Spinal cord (tissue), 10 donors: Measurements from ENCODE around the gene ARHGAP18. TPM values are rescaled to one million over a fixed set of nuclear protein-coding genes. Genes with fewer than 3 reads are reported as not detected.

ENCODE experiments used
- DNase-seq, 6 donors: peaks; one replicate each; pipeline versions ENCODE4 v3.0.0 to v3.0.0-alpha.2; 2013 to 2015; ENCODE audit warnings: low spot score in 6 of 6, low read depth in 4 of 6
- H3K27ac ChIP-seq: one replicate; pipeline ENCODE4 v1.5.1; 2013; ENCODE audit warnings: low read depth, low read length, control low read depth
- H3K27me3 ChIP-seq: one replicate; pipeline ENCODE4 v1.6.1; 2013; ENCODE audit warnings: low read length; ENCODE audit not compliant: control insufficient read depth, insufficient read depth
- H3K36me3 ChIP-seq: one replicate; pipeline ENCODE4 v1.6.1; 2013; ENCODE audit warnings: low read length; ENCODE audit not compliant: control insufficient read depth, insufficient read depth
- H3K4me1 ChIP-seq: one replicate; pipeline ENCODE4 v1.6.1; 2013; ENCODE audit warnings: low read length; ENCODE audit not compliant: control insufficient read depth, insufficient read depth
- H3K4me3 ChIP-seq: one replicate; pipeline ENCODE4 v1.5.1; 2013; ENCODE audit warnings: low read depth, low read length, control low read depth
- H3K9me3 ChIP-seq: one replicate; pipeline ENCODE4 v1.6.1; 2013; ENCODE audit warnings: low read length; ENCODE audit not compliant: control insufficient read depth, insufficient read depth
- WGBS: methylation state at CpG from one replicate; pipeline ENCODE4 v1.1.5; 2013; ENCODE audit warnings: missing lambda C conversion rate; ENCODE audit not compliant: insufficient coverage; 5-methylcytosine and 5-hydroxymethylcytosine counted together
- polyA plus RNA-seq, 2 donors: library from polyadenylated mRNA; unstranded; fragments of 120-200 nt; gene quantifications; one replicate each; pipeline ENCODE4 v1.2.1, GENCODE V29; 2013; ENCODE audit not compliant: insufficient read length in 2 of 2
- total RNA-seq, 2 donors: library from RNA; depleted of rRNA in 1 of 2; stranded (reverse); fragments of 120-200 nt in 1 of 2; fragments of >200 nt in 1 of 2; gene quantifications; one replicate each; pipeline versions ENCODE4 v1.2.3 to v1.2.4, GENCODE V29; 2013 to 2014
- donor health status: healthy.

Gene ARHGAP18
- total and polyA plus RNA-seq, 4 donors: 8.0 to 18.6 (median 13.9) TPM

DNA sequence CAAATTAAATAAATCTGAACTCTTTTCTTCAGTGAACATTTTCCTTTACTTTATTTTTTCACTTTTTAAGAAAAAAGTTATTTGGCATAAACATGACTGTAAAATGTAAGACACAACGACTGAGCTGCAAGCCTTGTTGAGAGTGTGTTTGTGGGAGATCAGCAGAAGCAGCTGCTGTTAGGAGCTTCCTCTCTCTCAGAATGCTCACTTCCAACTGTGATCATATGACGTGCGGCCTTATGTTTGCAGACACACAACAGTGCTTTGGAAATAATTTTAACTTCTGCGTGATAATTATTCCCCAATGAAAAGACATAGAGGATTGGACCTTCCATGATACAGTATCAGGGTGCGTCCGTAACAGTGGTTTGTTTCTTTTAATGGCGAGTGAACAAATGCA is 104.0 kb downstream of the ARHGAP18 start:
- Histone ChIP-seq H3K27me3 (no peaks in the 10 kb centered on the region), H3K36me3 (peaks cover 4% of the 10 kb centered on the region), H3K4me3 (no peak overlapping the region), H3K27ac (no peak overlapping the region), H3K4me1 (no peaks in the 10 kb centered on the region), H3K9me3 (no peaks in the 10 kb centered on the region)
- 92% methylated on average over 6 of the region's 7 CpGs for WGBS
- peak in 2 of 6 donors; percentile 53 to 61 for DNase-seq

DNA sequence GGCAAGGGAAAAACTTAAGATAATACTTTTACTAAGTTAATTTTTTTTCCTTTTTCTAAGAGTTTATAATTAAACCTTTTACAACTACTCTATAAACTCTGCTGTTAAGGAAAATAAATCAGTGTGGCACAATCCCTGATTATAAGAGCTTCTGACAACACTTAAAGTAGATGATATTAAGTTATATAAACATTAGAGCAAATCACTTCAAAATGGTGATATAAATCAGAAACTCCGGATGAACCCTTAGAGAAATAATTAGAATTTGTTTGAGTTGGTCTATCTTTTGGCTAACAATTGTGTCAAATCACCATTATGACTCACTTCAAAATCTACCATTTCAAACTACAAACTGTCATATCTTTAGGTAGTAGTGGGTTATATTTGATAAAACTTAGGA is 104.9 kb downstream of the ARHGAP18 start:
- H3K9me3 ChIP-seq: no peaks in the 10 kb centered on the region
- H3K4me3 ChIP-seq: no peak overlapping the region
- no peaks in the 10 kb centered on the region for H3K4me1 ChIP-seq
- DNase-seq: no peak
- no CpG with 5 or more reads among the region's 1 CpG for WGBS
- no peak overlapping the region for H3K27ac ChIP-seq
- no peaks in the 10 kb centered on the region for H3K36me3 ChIP-seq
- H3K27me3 ChIP-seq: no peaks in the 10 kb centered on the region

DNA sequence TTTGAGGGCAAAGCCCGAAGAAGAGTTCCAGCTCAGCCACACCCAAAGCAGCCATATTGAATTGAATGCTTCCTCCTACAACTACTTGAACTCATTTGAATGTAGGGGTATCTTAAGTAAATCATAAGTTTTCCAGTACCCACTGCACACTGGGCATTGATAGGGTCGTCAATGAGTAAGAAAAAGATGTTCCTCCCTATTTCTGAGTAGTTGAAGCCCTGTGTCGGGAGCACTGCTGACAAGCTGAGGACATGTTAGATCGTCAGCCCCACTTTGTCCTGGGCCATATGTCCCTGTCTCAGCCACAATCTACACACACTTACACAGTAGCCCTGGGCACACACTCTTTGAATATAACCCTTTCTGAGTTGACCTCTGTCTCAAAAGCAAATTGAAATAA is 105.7 kb downstream of the ARHGAP18 start:
- H3K4me3 ChIP-seq: no peak overlapping the region
- H3K4me1 ChIP-seq: no peaks in the 10 kb centered on the region
- no peak for DNase-seq
- H3K27ac ChIP-seq: no peak overlapping the region
- no peaks in the 10 kb centered on the region for H3K36me3 ChIP-seq
- no peaks in the 10 kb centered on the region for H3K9me3 ChIP-seq
- no peaks in the 10 kb centered on the region for H3K27me3 ChIP-seq
- WGBS: 75% methylated on average over 2 of the region's 4 CpGs

DNA sequence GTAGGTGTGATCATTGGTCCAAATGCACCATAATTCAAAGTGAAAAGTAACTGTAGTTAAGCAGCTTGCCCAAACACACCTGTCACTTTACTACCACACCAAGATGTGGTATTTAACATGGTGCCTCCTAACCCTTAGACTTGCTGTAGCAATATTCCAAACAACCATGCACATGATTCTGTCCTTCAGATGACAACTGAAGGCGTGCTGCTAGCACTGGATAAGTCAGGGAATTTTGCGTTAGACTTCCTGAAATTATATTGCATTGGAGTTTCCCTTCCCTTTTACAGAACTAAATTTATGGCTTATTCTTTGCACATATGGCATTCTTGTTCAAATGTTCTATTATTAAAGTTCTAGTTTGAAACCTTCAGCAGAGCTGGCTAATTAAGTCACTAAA is 106.2 kb downstream of the ARHGAP18 start:
- no peaks in the 10 kb centered on the region for H3K27me3 ChIP-seq
- no peak for DNase-seq
- no CpG with 5 or more reads among the region's 2 CpGs for WGBS
- H3K4me3 ChIP-seq: no peak overlapping the region
- no peak overlapping the region for H3K27ac ChIP-seq
- H3K4me1 ChIP-seq: no peaks in the 10 kb centered on the region
- H3K36me3 ChIP-seq: no peaks in the 10 kb centered on the region
- no peaks in the 10 kb centered on the region for H3K9me3 ChIP-seq

DNA sequence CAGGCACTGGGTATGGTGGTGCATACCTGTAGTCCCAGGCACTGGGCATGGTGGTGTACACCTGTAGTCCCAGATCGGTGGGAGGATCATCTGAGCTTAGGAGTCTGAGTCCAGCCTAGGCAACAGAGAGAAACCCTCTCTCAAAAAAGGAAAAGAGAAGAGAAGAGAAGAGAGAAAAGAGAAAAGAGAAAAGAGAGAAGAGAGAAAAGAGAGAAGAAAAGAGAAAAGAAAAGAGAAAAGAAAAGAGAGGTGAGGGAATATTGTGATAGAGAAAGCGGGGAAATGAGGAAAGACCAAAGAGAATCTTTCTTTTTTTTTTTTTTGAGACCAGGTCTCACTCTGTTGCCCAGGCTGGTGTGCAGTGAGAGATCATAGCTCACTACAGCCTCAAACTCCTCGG is 108.7 kb downstream of the ARHGAP18 start:
- WGBS: 90% methylated on average over 2 of the region's 3 CpGs
- Histone ChIP-seq H3K27ac (no peak overlapping the region), H3K4me1 (no peaks in the 10 kb centered on the region), H3K27me3 (no peaks in the 10 kb centered on the region), H3K36me3 (no peaks in the 10 kb centered on the region), H3K4me3 (no peak overlapping the region), H3K9me3 (no peaks in the 10 kb centered on the region)
- no peak for DNase-seq

DNA sequence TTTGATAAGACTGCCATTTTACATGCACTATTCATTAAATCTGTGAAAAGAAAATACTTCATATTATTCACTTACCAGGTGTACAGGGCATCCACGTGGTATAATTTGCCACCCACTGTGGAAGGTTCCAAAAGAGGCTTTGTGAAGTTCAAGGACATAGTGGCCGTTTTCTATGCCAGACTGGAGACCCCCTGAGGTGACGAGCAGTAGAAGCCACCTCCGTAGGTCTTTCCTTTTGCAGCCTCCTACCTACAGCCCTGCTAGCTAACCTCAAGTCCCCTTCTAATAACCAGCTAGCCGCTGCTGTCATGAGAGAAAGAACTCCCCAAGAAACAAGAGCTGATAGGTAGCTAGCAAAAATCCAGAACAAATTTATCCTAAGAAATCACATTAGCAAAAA is 110.5 kb downstream of the ARHGAP18 start:
- H3K4me1 ChIP-seq: no peaks in the 10 kb centered on the region
- H3K4me3 ChIP-seq: no peak overlapping the region
- no peak overlapping the region for H3K27ac ChIP-seq
- H3K9me3 ChIP-seq: no peaks in the 10 kb centered on the region
- no peak for DNase-seq
- H3K27me3 ChIP-seq: no peaks in the 10 kb centered on the region
- H3K36me3 ChIP-seq: no peaks in the 10 kb centered on the region
- 37% methylated on average over 4 of the region's 5 CpGs for WGBS

DNA sequence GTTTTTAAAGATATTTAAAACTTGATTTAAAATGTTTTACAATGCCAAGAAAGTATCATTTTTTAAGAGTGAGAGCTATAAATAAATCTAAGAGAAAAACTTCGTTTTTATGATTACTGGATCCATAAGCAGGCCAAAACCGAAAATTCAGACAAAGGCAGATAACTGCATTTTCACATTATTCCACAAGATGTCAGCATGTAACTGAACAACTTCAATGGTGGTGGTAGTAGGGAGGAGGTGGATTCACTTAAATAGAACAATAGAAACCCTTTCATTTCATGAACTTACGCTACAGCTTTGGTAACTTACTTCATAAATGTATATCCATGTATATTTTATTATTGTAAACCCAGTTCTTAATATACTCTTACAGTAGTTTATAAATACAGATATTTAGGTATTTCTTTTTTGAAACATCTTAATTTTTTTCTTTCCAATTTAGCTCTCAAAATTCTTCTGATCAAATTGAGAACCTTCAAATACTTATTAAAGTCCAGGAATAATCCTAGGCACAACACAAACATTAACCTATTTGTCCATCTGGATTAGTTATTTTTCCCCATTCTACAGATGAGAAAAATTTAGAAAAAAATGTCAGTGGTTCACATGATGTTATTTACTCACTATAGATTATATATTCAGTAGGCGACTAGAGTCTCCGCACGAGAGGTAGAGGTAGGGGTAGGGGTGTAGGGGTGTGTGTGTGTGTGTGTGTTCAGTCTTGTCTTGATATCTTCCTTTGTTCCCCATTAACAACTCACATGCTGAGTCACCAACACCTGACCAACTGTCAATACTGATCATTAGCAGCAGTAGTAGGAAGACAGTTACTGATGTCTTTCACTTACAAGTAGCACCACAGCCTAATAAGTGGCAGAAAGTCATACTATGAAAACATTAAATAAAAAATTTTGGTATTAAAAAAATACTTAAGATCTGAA is 111.5 kb downstream of the ARHGAP18 start:
- no peaks in the 10 kb centered on the region for H3K27me3 ChIP-seq
- no peak overlapping the region for H3K4me3 ChIP-seq
- WGBS: no CpG with 5 or more reads among the region's 6 CpGs
- H3K4me1 ChIP-seq: no peaks in the 10 kb centered on the region
- H3K27ac ChIP-seq: no peak overlapping the region
- peak in 5 of 6 donors; percentile 56 to 95 (median 64) for DNase-seq
- H3K36me3 ChIP-seq: no peaks in the 10 kb centered on the region
- H3K9me3 ChIP-seq: no peaks in the 10 kb centered on the region

DNA sequence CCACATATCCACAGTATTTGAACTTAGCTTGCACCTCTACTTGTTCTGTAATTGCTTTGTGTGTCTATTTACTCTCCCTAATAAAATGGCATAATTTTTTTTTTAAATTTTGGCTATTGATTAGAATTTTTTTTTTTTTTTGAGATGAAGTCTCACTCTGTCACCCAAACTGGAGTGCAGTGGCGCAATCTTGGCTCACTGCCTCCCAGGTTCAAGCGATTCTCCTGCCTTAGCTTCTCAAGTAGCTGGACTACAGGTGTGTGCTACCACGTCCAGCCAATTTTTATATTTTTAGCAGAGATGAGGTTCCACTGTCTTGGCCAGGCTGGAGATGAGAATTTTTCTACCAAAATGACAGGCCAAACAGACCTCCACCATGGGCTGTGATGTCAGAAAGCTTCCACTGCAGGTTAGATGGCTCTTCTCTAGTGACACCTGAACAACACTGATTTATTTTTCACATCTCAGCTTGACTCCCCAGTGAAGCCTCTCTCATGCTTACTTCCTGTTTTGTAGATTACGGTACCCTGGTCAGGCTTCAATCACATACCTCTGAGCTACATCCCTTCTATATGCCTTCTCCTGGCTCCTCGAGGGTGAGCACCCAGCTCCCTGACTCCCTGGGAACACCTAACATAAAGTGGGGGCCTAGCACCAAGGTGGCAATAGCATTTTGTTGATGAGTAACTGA is 112.8 kb downstream of the ARHGAP18 start:
- no peak for DNase-seq
- H3K4me3 ChIP-seq: no peak overlapping the region
- no peak overlapping the region for H3K27ac ChIP-seq
- H3K4me1 ChIP-seq: no peaks in the 10 kb centered on the region
- WGBS: 97% methylated on average over 4 of the region's 5 CpGs
- no peaks in the 10 kb centered on the region for H3K9me3 ChIP-seq
- no peaks in the 10 kb centered on the region for H3K36me3 ChIP-seq
- H3K27me3 ChIP-seq: no peaks in the 10 kb centered on the region

DNA sequence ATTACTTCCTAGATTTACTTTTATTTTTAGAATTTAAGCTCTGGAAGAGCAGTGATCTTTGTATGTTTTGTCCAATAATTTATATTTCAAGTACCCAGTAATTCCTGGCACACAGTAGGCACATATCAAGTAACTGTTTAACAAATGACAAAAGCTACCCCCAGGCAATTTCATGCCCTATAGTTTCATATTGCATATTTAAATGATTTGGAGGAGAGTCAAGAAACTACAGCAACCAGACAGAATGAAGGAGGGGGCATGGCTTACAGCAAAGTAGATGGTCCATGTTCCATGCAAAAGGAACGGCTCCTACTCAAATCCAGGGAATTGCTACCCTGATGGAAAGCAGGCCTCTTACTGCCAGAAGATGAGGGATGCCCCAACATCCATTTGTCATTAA is 113.5 kb downstream of the ARHGAP18 start:
- 89% methylated on average over 1 of the region's 1 CpG for WGBS
- H3K27ac ChIP-seq: no peak overlapping the region

DNA sequence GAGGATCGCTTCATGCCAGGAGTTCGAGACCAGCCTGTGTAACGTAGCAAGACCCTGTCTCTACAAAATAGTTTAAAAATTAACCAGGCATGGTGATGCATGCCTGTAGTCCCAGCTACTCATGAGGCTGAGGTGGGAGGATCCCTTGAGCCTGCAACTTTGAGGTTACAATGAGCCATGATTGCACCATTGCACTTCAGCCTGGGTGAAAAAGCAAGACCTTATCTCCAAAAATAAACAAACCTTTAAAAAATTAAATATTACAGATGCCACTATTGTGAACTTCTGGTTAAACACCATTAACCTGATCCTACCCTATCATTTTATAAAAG is 116.8 kb downstream of the ARHGAP18 start:
- H3K4me3 ChIP-seq: no peak overlapping the region
- H3K4me1 ChIP-seq: no peaks in the 10 kb centered on the region
- H3K36me3 ChIP-seq: no peaks in the 10 kb centered on the region
- WGBS: no CpG with 5 or more reads among the region's 3 CpGs
- no peaks in the 10 kb centered on the region for H3K27me3 ChIP-seq
- DNase-seq: no peak
- no peak overlapping the region for H3K27ac ChIP-seq
- no peaks in the 10 kb centered on the region for H3K9me3 ChIP-seq

More for the DNA sequence above, 113.5 kb downstream of the ARHGAP18 start:
- no peak for DNase-seq
- Histone ChIP-seq H3K4me1 (no peaks in the 10 kb centered on the region), H3K36me3 (no peaks in the 10 kb centered on the region), H3K4me3 (no peak overlapping the region), H3K9me3 (no peaks in the 10 kb centered on the region), H3K27me3 (no peaks in the 10 kb centered on the region)
